Cortex of kidney (tissue), 1 donor: ENCODE results near the gene TNPO1.
"Not testable (repeated sequence)": the region's sequence is repeated elsewhere in the genome, so short reads cannot be mapped to it uniquely, and the experiment has no call there.

Experiments used
- DNase-seq: peaks from one replicate; lab custom pipeline; 2025; lab: John Stamatoyannopoulos, UW

Gene TNPO1

GRCh38 chr5:72816284-72817075, at the start of gene TNPO1:
TNPO1 (plus strand) TSS chr5:72816661; CDS start chr5:72816738, 77 bp downstream.
- DNase-seq, result peak; percentile 71

GRCh38 chr5:72767289-72768010, 49.0 kb upstream of the TNPO1 start:
- no peak for DNase-seq

- DNase-seq, result no peak
Measured at GRCh38 chr5:72770266-72770665, 46.2 kb upstream of the TNPO1 start.

GRCh38 chr5:72776684-72777083, 39.8 kb upstream of the TNPO1 start:
- no peak for DNase-seq

- DNase-seq, result no peak
Measured at GRCh38 chr5:72779520-72779919, 36.9 kb upstream of the TNPO1 start.

GRCh38 chr5:72783354-72783753, 33.1 kb upstream of the TNPO1 start:
- no peak for DNase-seq

GRCh38 chr5:72784129-72784528, 32.3 kb upstream of the TNPO1 start:
- no peak for DNase-seq

GRCh38 chr5:72785801-72786200, 30.7 kb upstream of the TNPO1 start:
- no peak for DNase-seq

GRCh38 chr5:72786676-72787075, 29.8 kb upstream of the TNPO1 start:
- no peak for DNase-seq

- no peak for DNase-seq
Measured at GRCh38 chr5:72788866-72789505, 27.5 kb upstream of the TNPO1 start.

GRCh38 chr5:72790186-72790585, 26.3 kb upstream of the TNPO1 start:
- DNase-seq, result no peak

- not testable (repeated sequence) for DNase-seq
Measured at GRCh38 chr5:72792662-72793061, 23.8 kb upstream of the TNPO1 start.

GRCh38 chr5:72796001-72796400, 20.5 kb upstream of the TNPO1 start:
- DNase-seq, result no peak

GRCh38 chr5:72799721-72800120, 16.7 kb upstream of the TNPO1 start:
- DNase-seq, result no peak

- not testable (repeated sequence) for DNase-seq
Measured at GRCh38 chr5:72808637-72809036, 7.8 kb upstream of the TNPO1 start.

GRCh38 chr5:72811849-72812248, 4.6 kb upstream of the TNPO1 start:
- no peak for DNase-seq

GRCh38 chr5:72812488-72812887, 4.0 kb upstream of the TNPO1 start:
- no peak for DNase-seq

GRCh38 chr5:72814104-72814503, 2.4 kb upstream of the TNPO1 start:
- DNase-seq, result no peak

GRCh38 chr5:72814864-72815263, 1.6 kb upstream of the TNPO1 start:
- DNase-seq, result no peak

GRCh38 chr5:72815580-72816283, 729 bp upstream of the TNPO1 start:
- no peak for DNase-seq

- no peak for DNase-seq
Measured at GRCh38 chr5:72817076-72817481, 618 bp downstream of the TNPO1 start.

- DNase-seq, result no peak
Measured at GRCh38 chr5:72817671-72818266, 1.3 kb downstream of the TNPO1 start.
